ENCODE results near the gene CDH24.

DNA sequence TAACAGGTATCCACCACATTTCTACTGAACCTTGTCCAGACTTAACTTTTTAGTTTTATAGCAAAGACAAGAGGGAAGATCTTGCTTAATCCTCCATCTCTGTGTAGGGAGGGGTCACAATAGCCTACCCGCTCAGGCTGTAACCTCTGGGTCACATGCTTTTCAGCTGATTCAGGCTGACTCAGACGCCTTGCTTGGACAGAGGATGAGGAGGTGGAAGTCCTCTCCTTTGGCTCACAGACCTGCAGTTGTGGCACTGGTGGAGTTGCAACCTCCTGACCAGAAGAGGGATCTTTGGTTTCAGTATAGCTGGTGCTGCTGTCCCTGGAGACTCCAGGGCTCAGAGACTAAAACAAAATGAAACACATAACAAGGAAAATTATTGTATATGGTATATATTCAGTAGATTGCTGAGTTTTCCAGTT, 21.4 kb upstream of the CDH24 start:
- TF ChIP-seq, protein P1, sequence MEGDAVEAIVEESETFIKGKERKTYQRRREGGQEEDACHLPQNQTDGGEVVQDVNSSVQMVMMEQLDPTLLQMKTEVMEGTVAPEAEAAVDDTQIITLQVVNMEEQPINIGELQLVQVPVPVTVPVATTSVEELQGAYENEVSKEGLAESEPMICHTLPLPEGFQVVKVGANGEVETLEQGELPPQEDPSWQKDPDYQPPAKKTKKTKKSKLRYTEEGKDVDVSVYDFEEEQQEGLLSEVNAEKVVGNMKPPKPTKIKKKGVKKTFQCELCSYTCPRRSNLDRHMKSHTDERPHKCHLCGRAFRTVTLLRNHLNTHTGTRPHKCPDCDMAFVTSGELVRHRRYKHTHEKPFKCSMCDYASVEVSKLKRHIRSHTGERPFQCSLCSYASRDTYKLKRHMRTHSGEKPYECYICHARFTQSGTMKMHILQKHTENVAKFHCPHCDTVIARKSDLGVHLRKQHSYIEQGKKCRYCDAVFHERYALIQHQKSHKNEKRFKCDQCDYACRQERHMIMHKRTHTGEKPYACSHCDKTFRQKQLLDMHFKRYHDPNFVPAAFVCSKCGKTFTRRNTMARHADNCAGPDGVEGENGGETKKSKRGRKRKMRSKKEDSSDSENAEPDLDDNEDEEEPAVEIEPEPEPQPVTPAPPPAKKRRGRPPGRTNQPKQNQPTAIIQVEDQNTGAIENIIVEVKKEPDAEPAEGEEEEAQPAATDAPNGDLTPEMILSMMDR (IDR thresholded peaks at IDR 0.05; ENCODE audit: low read depth, low read length), result no peak
- TF ChIP-seq, protein P2, sequence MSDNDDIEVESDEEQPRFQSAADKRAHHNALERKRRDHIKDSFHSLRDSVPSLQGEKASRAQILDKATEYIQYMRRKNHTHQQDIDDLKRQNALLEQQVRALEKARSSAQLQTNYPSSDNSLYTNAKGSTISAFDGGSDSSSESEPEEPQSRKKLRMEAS (IDR thresholded peaks at IDR 0.05; ENCODE audit: low read depth, low read length), result peak; percentile 26; the same call in 1 of the 2 replicates
- TF ChIP-seq POLR2A (IDR thresholded peaks at IDR 0.05; ENCODE audit: extremely low read depth, insufficient read length) (no peak), MYC (IDR thresholded peaks at IDR 0.05; ENCODE audit: low read depth, low read length) (no peak)
